ENCODE results near the gene XRN1.

DNA sequence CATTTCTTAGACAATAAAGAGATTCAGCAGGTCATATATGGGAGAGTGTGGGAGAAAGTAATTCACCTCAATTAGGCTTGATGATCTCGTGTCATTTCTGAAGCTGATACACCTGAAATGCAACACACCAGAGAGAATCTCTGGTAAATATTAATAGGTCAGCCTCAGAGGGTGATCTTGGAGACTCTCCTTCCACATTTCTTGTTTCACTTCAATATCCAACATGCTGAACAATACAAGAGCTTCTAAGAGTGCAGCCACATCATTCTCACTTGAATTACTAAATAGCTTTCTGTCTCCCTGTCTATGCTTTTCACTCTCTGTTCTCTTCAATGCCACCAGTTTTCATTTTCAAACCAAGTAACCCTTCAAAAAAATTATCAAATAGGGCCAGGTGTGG, 151.3 kb downstream of the XRN1 start:
- TF ChIP-seq POLR2A (IDR thresholded peaks at IDR 0.05) (no peak), CTCF (IDR thresholded peaks at IDR 0.05 in 8 of 11, conservative IDR thresholded peaks at IDR 0.05 in 3 of 11) (no peak)

Measured in spleen (tissue), 7 donors.